H1 (cell line): Measurements from ENCODE around the gene CRAT. TPM values are rescaled to one million over a fixed set of nuclear protein-coding genes. Genes with fewer than 3 reads are reported as not detected.
A peak's percentile ranks its signal among the peaks of the same experiment; 100 is the strongest.

Experiments
- CTCF ChIA-PET: fragments of 300-600 bp; sonication (Branson Sonifier 250); formaldehyde crosslinking; loops from one replicate; lab custom pipeline; 2021; ENCODE audit not compliant: partially characterized antibody; lab: Charles Lee
- POLR2A ChIA-PET: fragments of 300-600 bp; sonication (Branson Sonifier 250); formaldehyde crosslinking; loops from one replicate; lab custom pipeline; 2021; ENCODE audit warnings: inconsistent platforms; ENCODE audit not compliant: partially characterized antibody; lab: Charles Lee
- DNase-seq, 2 experiments: peaks; one replicate each; pipeline versions ENCODE4 v3.0.0 to v3.0.0-alpha.2; 2010 to 2022; ENCODE audit warnings: low spot score in 2 of 2, low read depth in 1 of 2, mixed read lengths in 1 of 2
- FAIRE-seq: peaks from 2 replicates; lab custom pipeline; 2011; peaks lifted over from hg19 to GRCh38; lab: Jason Lieb, UNC
- H2AFZ ChIP-seq: 2 replicates; pipeline ENCODE4 v1.8.1; 2012; ENCODE audit warnings: low read length, inconsistent platforms
- H2AK5ac ChIP-seq: 2 replicates; pipeline ENCODE4 v1.6.1; 2013; ENCODE audit warnings: low read depth, low read length
- H2BK120ac ChIP-seq: replicated peaks from 2 replicates; pipeline ENCODE3; 2013; ENCODE audit warnings: low read depth, low read length, inconsistent platforms
- H2BK12ac ChIP-seq: 2 replicates; pipeline ENCODE4 v1.6.1; 2013; ENCODE audit warnings: low read depth, low read length
- H2BK15ac ChIP-seq: 2 replicates; pipeline ENCODE4 v1.6.1; 2013; ENCODE audit warnings: low read length
- H2BK20ac ChIP-seq: 2 replicates; pipeline ENCODE4 v1.6.1; 2013; ENCODE audit warnings: low read length
- H2BK5ac ChIP-seq: 2 replicates; pipeline ENCODE4 v1.6.1; 2013; ENCODE audit warnings: low read depth, low read length
- H3K14ac ChIP-seq: 2 replicates; pipeline ENCODE4 v1.6.1; 2013; ENCODE audit warnings: inconsistent platforms; ENCODE audit not compliant: insufficient read length
- H3K18ac ChIP-seq: 2 replicates; pipeline ENCODE4 v1.6.1; 2013; ENCODE audit warnings: low read length; ENCODE audit errors: extremely low read depth
- H3K23ac ChIP-seq: 2 replicates; pipeline ENCODE4 v1.6.1; 2013; ENCODE audit warnings: inconsistent platforms; ENCODE audit not compliant: insufficient read length
- H3K23me2 ChIP-seq: 2 replicates; pipeline ENCODE4 v1.6.1; 2013; ENCODE audit warnings: low read depth, low read length
- H3K27ac ChIP-seq: 2 replicates; pipeline ENCODE4 v1.6.1; 2011; ENCODE audit warnings: low read depth, low read length, inconsistent platforms
- H3K27me3 ChIP-seq, 4 experiments: replicated peaks in 1 of 4; 1 replicate in 1 of 4; 2 replicates in 3 of 4; pipeline versions ENCODE4 v1.6.1 to v1.8.1; 2011 to 2013; ENCODE audit warnings: low read length in 3 of 4, mild to moderate bottlenecking in 3 of 4, inconsistent platforms in 2 of 4, mixed read lengths in 2 of 4, moderate library complexity in 1 of 4; ENCODE audit not compliant: control insufficient read depth in 3 of 4, insufficient read depth in 3 of 4; ENCODE audit errors: extremely low read depth in 1 of 4
- H3K36me3 ChIP-seq, 4 experiments: 2 replicates each; pipeline versions ENCODE4 v1.6.1 to v1.8.1; 2011 to 2013; ENCODE audit warnings: mild to moderate bottlenecking in 4 of 4, low read length in 3 of 4, moderate library complexity in 2 of 4, control low read depth in 1 of 4, inconsistent platforms in 1 of 4; ENCODE audit not compliant: insufficient read depth in 4 of 4, control insufficient read depth in 2 of 4
- H3K4ac ChIP-seq: replicated peaks from 2 replicates; pipeline ENCODE3; 2013; ENCODE audit warnings: low read length, low read depth, mixed read lengths, inconsistent platforms; ENCODE audit not compliant: insufficient read length
- H3K4me1 ChIP-seq, 4 experiments: replicated peaks in 1 of 4; 1 replicate in 1 of 4; 2 replicates in 3 of 4; pipeline versions ENCODE4 v1.6.1 to v1.8.1; 2011 to 2013; ENCODE audit warnings: low read length in 3 of 4, inconsistent platforms in 2 of 4, mixed read lengths in 1 of 4; ENCODE audit not compliant: insufficient read depth in 4 of 4, control insufficient read depth in 3 of 4
- H3K4me2 ChIP-seq, 2 experiments: 2 replicates each; pipeline versions ENCODE4 v1.6.1 to v1.8.1; 2011 to 2013; ENCODE audit warnings: low read depth in 2 of 2, low read length in 2 of 2, control low read depth in 1 of 2, inconsistent platforms in 1 of 2, mild to moderate bottlenecking in 1 of 2; ENCODE audit not compliant: insufficient read depth in 1 of 2
- H3K4me3 ChIP-seq, 4 experiments: fragments of 200-600, 300-600 bp in 1 of 4; sonication (generic), shearing (Covaris generic), sonication (Bioruptor Twin) in 1 of 4; 2 replicates each; pipeline versions ENCODE4 v1.5.1 to v1.8.1; 2011 to 2016; ENCODE audit warnings: low read length in 4 of 4, low read depth in 3 of 4, control low read depth in 2 of 4, inconsistent platforms in 2 of 4, mild to moderate bottlenecking in 2 of 4, mixed read lengths in 1 of 4, moderate library complexity in 1 of 4; ENCODE audit not compliant: insufficient read depth in 2 of 4; ENCODE audit errors: extremely low read depth in 1 of 4
- H3K56ac ChIP-seq: replicated peaks from 2 replicates; pipeline ENCODE3; 2013; ENCODE audit warnings: low read depth, mild to moderate bottlenecking, mixed read lengths, low read length, inconsistent platforms; ENCODE audit not compliant: insufficient read length
- H3K79me1 ChIP-seq: 2 replicates; pipeline ENCODE4 v1.6.1; 2013; ENCODE audit warnings: low read depth, low read length, control low read depth
- H3K79me2 ChIP-seq, 2 experiments: 2 replicates each; pipeline versions ENCODE4 v1.6.1 to v1.8.1; 2012 to 2013; ENCODE audit warnings: low read length in 2 of 2, mild to moderate bottlenecking in 2 of 2, inconsistent platforms in 1 of 2; ENCODE audit not compliant: insufficient read depth in 2 of 2, control insufficient read depth in 1 of 2
- H3K9ac ChIP-seq, 4 experiments: replicated peaks in 1 of 4; 1 replicate in 1 of 4; 2 replicates in 3 of 4; pipeline versions ENCODE4 v1.6.1 to v1.8.1; 2011 to 2013; ENCODE audit warnings: low read depth in 3 of 4, low read length in 3 of 4, control low read depth in 2 of 4, mild to moderate bottlenecking in 2 of 4, moderate library complexity in 2 of 4, inconsistent platforms in 1 of 4; ENCODE audit errors: extremely low read depth in 1 of 4
- H3K9me3 ChIP-seq, 2 experiments: 2 replicates each; pipeline versions ENCODE4 v1.6.1 to v1.8.1; 2012 to 2013; ENCODE audit warnings: mild to moderate bottlenecking in 2 of 2, moderate library complexity in 2 of 2, control low read depth in 1 of 2, inconsistent platforms in 1 of 2, low read depth in 1 of 2, low read length in 1 of 2, mixed read lengths in 1 of 2; ENCODE audit not compliant: insufficient read depth in 2 of 2
- H4K20me1 ChIP-seq, 2 experiments: replicated peaks in 1 of 2; 2 replicates each; pipeline versions ENCODE3 to v1.8.1; 2011 to 2013; ENCODE audit warnings: inconsistent platforms in 2 of 2, low read length in 2 of 2, mild to moderate bottlenecking in 1 of 2; ENCODE audit not compliant: insufficient read depth in 2 of 2, control insufficient read depth in 1 of 2
- H4K5ac ChIP-seq: 2 replicates; pipeline ENCODE4 v1.6.1; 2013; ENCODE audit warnings: low read length, low read depth, mixed read lengths, inconsistent platforms; ENCODE audit not compliant: insufficient read length
- H4K8ac ChIP-seq: 2 replicates; pipeline ENCODE4 v1.8.0; 2013; ENCODE audit warnings: mild to moderate bottlenecking, moderate library complexity, low read length, inconsistent platforms; ENCODE audit not compliant: insufficient read depth; ENCODE audit errors: extremely low read depth
- H4K91ac ChIP-seq: replicated peaks from 2 replicates; pipeline ENCODE3; 2013; ENCODE audit warnings: low read length, mixed read lengths, inconsistent platforms; ENCODE audit not compliant: insufficient read length
- BRCA1 ChIP-seq: IDR thresholded peaks from 2 replicates; pipeline ENCODE4 v1.6.1; 2012; ENCODE audit warnings: low read depth, low read length, improper control_type of control experiment
- CTBP2 ChIP-seq: IDR thresholded peaks from 2 replicates; pipeline ENCODE4 v1.7.0; 2011; ENCODE audit warnings: borderline replicate concordance, mild to moderate bottlenecking, moderate library complexity, mixed read lengths, low read length; ENCODE audit not compliant: insufficient read depth, insufficient read length
- FOSL1 ChIP-seq: IDR thresholded peaks from 2 replicates; pipeline ENCODE4 v1.6.1; 2011; ENCODE audit warnings: mild to moderate bottlenecking, low read depth, low read length, moderate library complexity; ENCODE audit not compliant: insufficient read depth
- GTF2F1 ChIP-seq: IDR thresholded peaks from 2 replicates; pipeline ENCODE4 v1.6.1; 2012; ENCODE audit warnings: low read depth, low read length, improper control_type of control experiment, borderline replicate concordance
- JUN ChIP-seq: IDR thresholded peaks from 2 replicates; pipeline ENCODE4 v1.6.1; 2011; ENCODE audit warnings: low read depth, mild to moderate bottlenecking, improper control_type of control experiment, low read length
- NANOG ChIP-seq: IDR thresholded peaks from 2 replicates; pipeline ENCODE4 v1.6.1; 2011; ENCODE audit warnings: low read length, low read depth, mild to moderate bottlenecking, inconsistent platforms; ENCODE audit not compliant: insufficient read depth, poor library complexity, severe bottlenecking
- POLR2AphosphoS5 ChIP-seq: IDR thresholded peaks from 2 replicates; pipeline ENCODE4 v1.6.1; 2011; ENCODE audit warnings: low read depth, low read length
- TBP ChIP-seq: IDR thresholded peaks from 2 replicates; pipeline ENCODE4 v1.6.1; 2011; ENCODE audit warnings: low read depth, low read length, improper control_type of control experiment
- YY1 ChIP-seq: IDR thresholded peaks from 2 replicates; pipeline ENCODE4 v1.6.1; 2011; ENCODE audit warnings: low read depth, mild to moderate bottlenecking, low read length
- WGBS, 2 experiments: shearing (Covaris generic) in 1 of 2; methylation state at CpG; one replicate each; pipeline versions ENCODE4 v1.1.6 to v1.1.7; 2013 to 2015; ENCODE audit warnings: low lambda C conversion rate in 2 of 2, mixed read lengths in 2 of 2, inconsistent platforms in 1 of 2, low coverage in 1 of 2, missing lambda C conversion rate in 1 of 2; ENCODE audit not compliant: insufficient replicate concordance in 2 of 2, insufficient coverage in 1 of 2, insufficient read length in 1 of 2; ENCODE audit errors: extremely low coverage in 1 of 2, missing lambda C conversion rate in 1 of 2; 5-methylcytosine and 5-hydroxymethylcytosine counted together
- polyA plus RNA-seq, 7 experiments: library from polyadenylated mRNA; depleted of rRNA in 3 of 7; stranded (reverse) in 5 of 7; unstranded in 2 of 7; fragments of >200 nt in 5 of 7; fragments of 200-250 nt in 2 of 7; gene quantifications; 1 replicate in 5 of 7; 2 replicates in 1 of 7; 4 replicates in 1 of 7; pipeline versions ENCODE4 v1.2.1 to v1.2.3, GENCODE V29; 2011 to 2013; ENCODE audit warnings: missing spikeins in 2 of 7, mixed read lengths in 2 of 7
- total RNA-seq: library from RNA; stranded (reverse); fragmentation: NEBNext Ultra II Directional; extraction: Animal tissue kit (Norgen Biotek cat#: 25700); gene quantifications from 2 replicates; pipeline ENCODE4 v1.2.1, GENCODE V29; 2021

Gene CRAT
- total and polyA plus RNA-seq, 2 of the 8 experiments (the other 6 are each of a cell fraction or from before 2014, with no cell fraction given) = 8.2 to 17.3 TPM

DNA sequence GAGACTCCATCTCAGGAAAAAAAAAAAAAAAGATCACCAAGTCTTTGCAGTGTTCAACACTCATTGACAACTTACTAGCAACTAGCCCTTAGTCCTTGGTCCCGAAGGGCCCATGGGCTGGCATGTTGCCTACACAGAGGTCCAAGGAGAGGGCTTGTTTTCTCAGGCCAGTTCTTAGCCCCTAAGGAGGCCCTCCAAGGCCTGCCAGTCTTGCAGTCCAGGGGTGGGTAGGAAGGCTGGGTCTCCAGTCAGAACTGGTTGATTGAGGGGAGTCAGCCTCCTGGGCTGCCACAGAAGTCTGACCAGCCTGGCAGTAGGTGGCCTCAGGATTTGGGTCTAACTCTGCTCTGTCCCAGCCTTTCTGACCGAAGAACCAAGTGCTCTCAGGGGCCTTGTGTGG, 34.7 kb upstream of the CRAT start:
- Histone ChIP-seq H3K23ac (no peak overlapping the region), H2BK5ac (peak overlapping the region; percentile 80; the same call in 1 of the 2 replicates), H2BK120ac (no peak overlapping the region), H3K9ac (peak overlapping the region in 2 of 4 experiments; percentile 20 to 31; a peak in 4 of 7 replicates), H2AK5ac (no peak overlapping the region), H3K23me2 (peaks cover 2% of the 10 kb centered on the region; the same call in 1 of the 2 replicates), H3K14ac (no peak overlapping the region), H2BK12ac (peak overlapping the region; percentile 55; the same call in 1 of the 2 replicates), H3K56ac (no peak overlapping the region), H4K8ac (no peak overlapping the region), H3K79me1 (peaks cover 16% of the 10 kb centered on the region), H3K4me2 (peak overlapping the region in 1 of 2 experiments; percentile 18; a peak in 2 of 4 replicates), H3K27ac (no peak overlapping the region), H3K4me1 (peaks cover 32 to 51% (median 42%) of the 10 kb centered on the region in 4 experiments), H3K9me3 (no peaks in the 10 kb centered on the region), H3K4ac (no peak overlapping the region), H3K27me3 (no peaks in the 10 kb centered on the region), H2BK15ac (peak overlapping the region; percentile 72; the same call in 1 of the 2 replicates), H4K5ac (no peak overlapping the region), H4K91ac (no peak overlapping the region), H3K79me2 (peaks cover 2 to 11% of the 10 kb centered on the region in 2 experiments; a peak in 2 of 4 replicates)
- ChIA-PET POLR2A (interaction anchor here (0.9 to 3.5 kb wide), 7 partner anchors 11 to 64 kb away, joined by 3 to 14 read pairs (median 5); partner anchors contain the start of gene IER5L), CTCF (interaction anchor here (0.5 to 36.8 kb wide), 7 partner anchors 15 to 1319 kb away, joined by 3 to 831 read pairs (median 3); partner anchors contain the start of gene IER5L)
- FAIRE-seq (no peak), DNase-seq (no peak)
- 83% methylated on average over 2 of the region's 2 CpGs; no CpG with 5 or more reads in 1 of the 2 experiments for WGBS, 2 experiments
- no peak for TF ChIP-seq GTF2F1
- no peak for TF ChIP-seq NANOG
- TF ChIP-seq FOSL1 = no peak
- no peak for TF ChIP-seq POLR2AphosphoS5
- no peak for TF ChIP-seq CTBP2
- no peak for TF ChIP-seq TBP
- TF ChIP-seq JUN = no peak
- no peak for TF ChIP-seq YY1
- no peak for TF ChIP-seq BRCA1
- TF ChIP-seq, all 59 proteins: peak for 0
- no peak overlapping the region for H2AFZ ChIP-seq
- H3K4me3 ChIP-seq = no peak overlapping the region
- H3K36me3 ChIP-seq = peaks cover 0 to 22% (median 6%) of the 10 kb centered on the region in 4 experiments; a peak in 4 of 8 replicates
- H3K18ac ChIP-seq = peak overlapping the region; percentile 38; the same call in 1 of the 2 replicates
- peak overlapping the region; percentile 61; the same call in 1 of the 2 replicates for H2BK20ac ChIP-seq
- peaks cover 2 to 11% of the 10 kb centered on the region in 2 experiments for H4K20me1 ChIP-seq
